ENCODE data around the gene DNMT3L.
"Not testable (repeated sequence)": the region's sequence is repeated elsewhere in the genome, so short reads cannot be mapped to it uniquely, and the experiment has no call there.

The DNMT3L gene

GRCh38 chr21:44275041-44275440 lies 13.3 kb upstream of the DNMT3L start:
- DNase-seq, result no peak

- DNase-seq, result no peak
Observed at GRCh38 chr21:44273046-44273445, 11.3 kb upstream of the DNMT3L start.

- no peak for DNase-seq
Observed at GRCh38 chr21:44272284-44272858, 10.7 kb upstream of the DNMT3L start.

DNA sequence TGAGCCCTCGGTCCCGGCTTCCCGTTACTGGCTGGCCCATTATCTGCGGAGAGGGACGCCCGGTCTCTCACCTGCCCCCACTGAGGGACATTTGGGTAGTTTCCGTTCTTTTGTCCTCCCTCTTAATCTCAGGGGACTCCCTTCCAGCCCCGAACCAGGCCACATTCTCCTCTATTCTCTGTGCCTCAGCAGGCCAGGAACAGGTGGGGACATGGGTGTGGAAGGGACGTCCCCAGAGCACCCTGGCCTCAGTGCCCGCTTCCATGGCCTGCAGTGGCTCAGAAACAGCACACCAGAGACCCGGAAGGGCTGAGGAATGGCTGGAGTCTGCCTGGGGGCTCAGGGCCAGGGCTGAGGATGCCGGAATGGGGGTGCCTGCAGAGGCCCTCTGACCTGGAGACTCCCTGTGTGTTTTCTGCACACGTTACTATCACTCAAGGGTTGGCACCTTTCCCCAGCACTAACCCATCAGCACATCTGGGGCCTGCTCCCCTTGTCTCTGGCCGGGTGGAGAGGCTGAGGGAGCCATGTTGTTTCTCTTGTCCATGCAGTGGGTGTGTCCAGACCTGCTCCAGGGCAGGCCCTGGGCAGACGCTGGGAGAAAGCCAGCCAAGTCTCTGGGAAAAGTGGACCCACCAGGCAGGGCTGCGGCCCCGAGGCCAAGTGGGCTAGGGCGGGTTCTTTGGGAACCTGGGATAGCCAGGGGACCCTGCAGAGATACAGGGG lies 10.0 kb upstream of the DNMT3L start:
- DNase-seq, result no peak

DNA sequence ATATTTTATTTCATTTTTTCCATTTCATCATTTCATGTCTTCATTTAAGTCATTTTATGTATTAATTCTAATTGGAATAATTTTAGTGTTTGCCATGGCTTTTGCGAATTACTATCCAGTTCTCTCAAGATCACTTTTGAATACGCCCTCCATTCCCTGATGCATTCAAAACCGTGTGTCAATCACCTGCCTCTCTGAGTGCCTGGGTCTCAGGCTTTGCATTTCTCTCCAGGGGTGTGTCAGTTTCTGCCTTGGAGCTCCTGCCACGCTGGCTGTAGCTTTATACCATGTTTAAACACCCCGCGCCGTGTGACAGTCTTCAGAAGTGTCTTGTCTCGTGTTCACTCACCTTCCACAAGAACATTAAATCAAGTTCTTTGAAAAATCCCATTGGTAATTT lies 7.4 kb upstream of the DNMT3L start:
- DNase-seq, result no peak

DNA sequence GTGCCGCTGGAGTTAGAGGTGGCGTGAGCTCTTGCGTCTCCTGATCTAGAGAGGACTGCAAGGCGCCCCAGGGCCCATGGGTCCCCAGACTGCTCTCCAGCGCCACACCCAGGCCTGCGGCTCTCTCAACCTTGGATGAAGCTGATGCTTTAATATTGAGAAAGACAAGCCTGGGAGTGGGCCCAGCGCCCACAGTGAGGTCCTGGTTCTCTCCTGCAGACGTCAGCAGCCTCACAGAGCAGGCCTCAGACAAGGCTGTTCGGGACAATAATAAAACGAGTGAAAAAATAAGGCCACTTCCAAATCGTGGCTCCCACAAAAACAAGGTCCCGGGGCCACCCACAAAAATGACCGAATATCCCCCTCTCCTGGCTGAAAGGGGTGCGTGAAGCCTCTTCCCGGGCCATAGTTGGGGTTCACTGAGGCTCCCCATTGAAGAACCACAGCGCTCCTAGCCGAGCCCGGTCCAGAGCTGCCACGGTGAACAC lies 6.0 kb upstream of the DNMT3L start:
- DNase-seq, result no peak

DNA sequence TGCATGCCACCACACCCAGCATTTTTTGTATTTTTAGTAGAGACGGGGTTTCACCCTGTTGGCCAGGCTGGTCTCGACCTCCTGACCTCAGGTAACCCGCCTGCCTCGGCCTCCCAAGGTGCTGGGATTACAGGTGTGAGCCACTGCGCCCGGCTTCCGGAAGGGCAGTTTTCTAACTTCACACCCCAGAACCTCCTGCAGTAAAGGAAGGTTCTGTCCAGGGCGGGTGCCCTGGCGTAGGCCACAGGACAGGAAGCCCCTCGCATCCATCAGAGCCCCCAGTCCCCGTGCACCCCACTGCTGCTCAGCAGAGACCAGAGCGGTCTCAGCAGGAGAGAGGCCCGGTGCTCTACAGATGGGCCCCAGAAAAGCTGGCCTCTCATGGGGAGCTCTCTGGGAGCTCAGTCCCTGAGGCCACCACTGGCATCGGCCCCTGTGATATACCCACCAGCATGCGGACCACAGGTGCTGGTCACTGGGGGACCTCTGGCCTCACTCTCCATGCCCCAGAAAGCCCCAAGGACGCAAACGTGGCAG lies 4.1 kb upstream of the DNMT3L start:
- DNase-seq, result no peak

GRCh38 chr21:44263768-44264167 lies 2.1 kb upstream of the DNMT3L start:
- DNase-seq, result no peak

DNA sequence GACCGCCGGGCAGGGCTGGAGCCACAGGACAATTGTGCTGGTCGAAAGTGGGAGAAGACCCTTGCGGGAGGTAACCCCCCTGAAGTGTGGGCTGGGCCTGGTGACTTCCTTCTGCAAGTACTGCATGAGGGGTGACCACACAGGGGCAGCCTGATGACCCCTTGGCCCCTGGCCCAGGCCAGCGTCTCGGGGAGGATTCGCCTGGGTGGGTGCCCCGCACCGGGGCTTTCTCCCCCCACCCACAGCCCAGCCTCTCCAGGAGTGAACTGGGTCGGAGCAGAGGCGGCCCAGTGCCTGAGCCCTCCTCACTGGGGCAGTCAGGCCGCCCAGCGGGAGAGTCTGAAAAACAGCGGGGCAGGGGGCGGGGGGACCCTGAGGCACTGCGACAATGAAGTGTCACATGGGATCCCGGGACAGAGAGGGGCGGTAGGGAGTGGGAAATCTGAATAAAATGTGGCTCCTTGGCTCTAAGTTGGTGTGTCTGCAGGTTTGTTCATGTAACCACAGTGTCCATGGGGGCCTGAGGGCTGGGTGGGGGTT lies 1.6 kb upstream of the DNMT3L start:
- no peak for DNase-seq

GRCh38 chr21:44262338-44263056 lies 800 bp upstream of the DNMT3L start:
- DNase-seq, result no peak

DNA sequence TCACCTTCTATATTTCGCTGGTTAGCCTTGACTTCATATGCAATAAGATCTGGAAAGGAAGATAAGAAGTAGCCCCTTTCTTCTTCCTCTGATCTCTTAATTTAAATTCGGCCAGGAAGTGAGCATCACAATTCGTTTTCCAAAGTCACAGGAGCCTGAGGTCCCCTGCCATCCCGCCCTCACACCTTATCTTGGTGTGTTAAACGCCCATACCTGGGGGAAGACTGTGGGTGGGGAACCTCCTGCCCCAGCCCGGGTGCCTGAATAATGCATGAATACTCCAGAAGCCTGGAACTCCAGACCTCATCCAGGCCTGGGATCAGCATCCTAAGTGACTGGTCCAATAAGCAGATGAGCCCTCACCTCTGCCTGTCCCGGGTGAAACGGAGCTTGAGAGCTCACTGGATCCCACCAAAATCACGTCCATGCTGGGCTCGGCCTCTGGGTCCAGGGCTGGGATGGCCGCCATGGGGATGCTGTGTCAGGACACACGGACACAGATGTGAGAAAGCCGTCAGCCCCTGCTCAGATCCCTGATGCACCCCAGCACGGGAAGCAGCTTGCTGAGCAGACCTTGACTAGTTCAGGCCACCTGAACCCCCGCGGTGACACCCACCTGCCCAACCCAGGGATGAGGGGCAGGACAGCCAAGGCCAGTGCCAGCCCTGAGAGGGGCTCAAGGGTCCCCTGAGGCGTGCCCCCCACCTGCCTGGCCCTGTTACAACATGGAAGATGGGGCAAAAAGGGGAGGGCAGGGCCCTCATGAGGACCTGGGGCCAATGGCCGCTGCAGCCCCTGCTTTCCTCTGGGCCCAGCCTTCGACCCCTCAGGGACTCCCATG lies 686 bp downstream of the DNMT3L start:
- no peak for DNase-seq

DNA sequence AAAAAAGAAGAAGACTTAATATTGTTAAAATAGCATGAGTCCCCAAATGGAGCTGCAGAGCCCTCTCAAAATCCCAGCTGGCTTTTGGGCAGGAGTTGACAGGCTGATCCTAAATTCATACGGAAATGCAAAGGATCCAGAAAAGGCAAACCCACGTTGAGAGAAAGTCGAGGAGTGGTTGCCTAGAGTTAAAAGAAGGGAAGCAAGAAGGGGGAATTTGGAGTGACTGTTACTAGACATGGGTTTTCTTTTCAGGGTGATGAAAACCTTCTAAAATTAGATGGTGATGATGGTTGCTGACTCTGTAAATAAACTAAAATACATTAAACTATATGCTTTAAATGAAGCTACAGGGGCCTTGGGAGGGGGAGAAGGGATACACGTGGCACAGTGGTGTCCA lies 1.6 kb downstream of the DNMT3L start:
- no peak for DNase-seq

DNA sequence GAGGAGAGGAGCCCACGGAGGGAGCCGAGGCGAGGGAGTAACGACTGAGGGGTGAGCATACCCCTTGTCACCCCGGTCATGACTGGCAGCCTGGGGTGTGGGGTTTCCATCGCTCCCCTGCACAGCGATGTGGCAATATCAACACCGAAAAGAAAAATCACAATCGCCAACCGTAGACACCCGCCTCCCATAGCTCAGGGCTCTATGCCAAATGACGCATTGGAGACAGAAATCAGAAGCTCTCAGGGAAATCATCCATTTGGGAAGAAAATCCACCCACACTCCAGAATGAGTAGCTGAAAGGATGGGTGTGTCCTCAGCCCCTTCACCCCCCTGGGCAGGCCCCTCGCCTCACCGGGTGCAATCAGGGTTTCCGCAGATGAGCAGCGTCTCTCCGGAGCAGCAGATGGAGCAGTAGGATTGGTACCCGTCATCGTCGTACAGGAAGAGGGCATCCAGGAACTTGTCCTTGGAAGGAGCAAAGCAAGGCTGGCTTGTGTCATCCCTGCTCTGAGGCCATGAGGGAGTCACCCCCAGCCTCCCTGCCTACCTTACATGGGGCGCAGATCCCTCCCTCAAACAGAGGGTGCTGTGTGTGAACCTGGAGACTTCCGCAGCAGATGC lies 2.5 kb downstream of the DNMT3L start:
- DNase-seq, result no peak

DNA sequence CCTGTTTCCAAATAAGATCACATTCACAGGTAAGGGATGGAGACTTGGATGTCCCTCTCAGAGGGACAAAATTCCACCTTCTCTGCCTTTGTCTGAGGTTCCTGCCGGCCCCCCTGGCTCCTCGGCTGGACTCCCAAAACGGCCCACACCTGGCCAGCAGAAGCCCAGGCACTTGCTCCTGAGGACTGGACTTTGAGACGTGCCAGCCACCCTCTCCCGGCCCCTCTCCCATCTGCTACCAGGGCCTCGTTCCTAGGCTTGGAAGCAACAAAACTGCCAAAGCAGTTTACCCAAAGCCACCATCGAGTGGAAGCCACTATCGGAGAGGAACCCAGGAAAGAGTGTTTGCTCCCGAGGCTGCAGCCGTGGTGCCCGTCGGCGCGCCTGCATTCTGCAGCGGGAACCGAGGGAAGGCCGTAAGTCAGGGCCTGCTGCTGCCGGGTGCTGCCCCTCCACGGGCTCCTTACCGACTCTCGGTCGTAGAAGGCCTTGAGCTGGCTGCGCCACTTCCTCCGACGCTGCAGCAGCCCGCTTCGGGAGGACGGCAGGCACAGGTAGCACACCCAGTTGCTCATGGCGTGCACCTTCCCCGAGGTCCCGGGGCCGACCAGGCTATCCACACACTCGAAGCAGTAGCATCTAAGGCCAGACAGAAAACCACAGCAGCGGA lies 3.5 kb downstream of the DNMT3L start:
- no peak for DNase-seq

DNA sequence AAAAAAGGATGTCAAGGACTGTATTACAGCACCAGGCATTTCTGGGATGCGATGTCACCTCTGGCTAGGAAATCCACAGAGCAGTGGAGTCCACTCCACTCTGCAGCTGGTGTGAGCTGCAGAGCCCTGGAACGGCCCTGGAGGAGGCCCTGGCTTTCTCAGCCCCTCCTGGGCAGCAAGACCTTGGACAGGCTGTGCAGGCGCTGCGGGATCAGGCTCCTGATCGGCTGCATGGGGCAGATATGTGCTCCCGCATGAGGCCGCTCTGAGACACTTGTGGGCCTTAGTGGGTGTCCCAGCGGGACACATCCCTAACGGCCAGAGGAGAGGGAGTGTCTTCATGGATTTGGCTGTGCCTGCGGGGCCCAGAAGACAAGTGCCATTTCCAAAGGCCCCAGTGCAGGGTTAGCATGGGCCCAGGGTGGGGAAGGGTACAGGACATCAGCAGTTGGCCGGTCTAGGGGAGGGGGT lies 6.2 kb downstream of the DNMT3L start:
- no peak for DNase-seq

GRCh38 chr21:44253832-44254710 lies 7.6 kb downstream of the DNMT3L start:
- DNase-seq, result peak; percentile 23

DNA sequence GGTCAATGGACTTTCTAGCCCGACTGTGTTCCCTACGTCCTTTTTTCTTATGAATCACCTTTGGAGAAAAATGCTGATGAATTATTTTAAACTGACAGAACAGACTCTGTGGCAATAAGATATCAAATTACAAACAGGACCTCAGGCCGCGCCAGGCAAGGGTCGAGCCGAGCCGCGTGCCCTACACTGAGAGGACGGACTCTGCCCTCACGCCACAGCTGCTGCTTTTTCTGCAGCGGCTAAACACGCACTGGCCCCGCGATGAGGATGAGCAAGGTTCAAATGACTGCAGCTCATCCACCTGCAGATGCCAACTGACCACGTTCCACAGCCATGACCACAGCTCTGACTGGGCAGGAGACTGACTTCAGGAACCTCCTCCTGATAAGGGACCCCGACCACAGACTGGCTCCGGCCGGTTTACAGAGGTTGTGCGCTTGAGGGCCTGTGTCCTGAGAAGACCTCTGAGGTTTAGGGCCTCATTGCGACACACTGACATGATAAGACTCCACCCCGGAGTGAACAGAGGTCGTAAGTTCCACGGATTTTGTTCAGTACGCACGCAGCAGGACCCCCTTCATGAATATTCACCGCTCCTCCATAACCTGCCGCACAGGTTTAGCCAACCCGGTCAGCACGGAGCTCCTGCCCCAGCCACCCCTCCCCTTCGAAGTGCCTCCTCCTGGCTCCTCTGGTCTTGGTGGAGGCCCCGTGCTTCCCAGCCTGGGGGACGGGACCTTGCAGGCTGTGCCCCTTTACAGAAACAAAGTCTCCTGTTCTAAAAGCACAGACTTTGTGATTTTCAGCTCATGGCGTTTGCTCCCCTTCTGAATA lies 12.3 kb downstream of the DNMT3L start:
- DNase-seq, result not testable (repeated sequence)

GRCh38 chr21:44247904-44248303 lies 13.8 kb downstream of the DNMT3L start:
- DNase-seq, result not testable (repeated sequence)

- not testable (repeated sequence) for DNase-seq
Observed at GRCh38 chr21:44243980-44244379, 17.7 kb downstream of the DNMT3L start.

All from GDM1 (cell line).